DOHH2 (cell line): ENCODE results near the gene POLR3GL.

Experiments
- H3F3A ChIP-seq: fragments of 200-600 bp; sonication (generic), shearing (Covaris generic); 2 replicates; pipeline ENCODE4 v1.6.0; 2016; ENCODE audit warnings: antibody characterized with exemption, mild to moderate bottlenecking; ENCODE audit not compliant: control insufficient read depth, insufficient read depth
- H3K27ac ChIP-seq: fragments of 200-600 bp; sonication (generic); 2 replicates; pipeline ENCODE4 v1.5.1; 2014; ENCODE audit warnings: low read depth, mild to moderate bottlenecking, low read length, moderate library complexity
- H3K27me3 ChIP-seq: fragments of 200-600 bp; sonication (generic); 2 replicates; pipeline ENCODE4 v1.6.1; 2014; ENCODE audit warnings: mild to moderate bottlenecking, low read length, mixed read lengths; ENCODE audit not compliant: control insufficient read depth
- H3K36me3 ChIP-seq: fragments of 200-600 bp; sonication (generic); 2 replicates; pipeline ENCODE4 v1.6.1; 2014; ENCODE audit warnings: mild to moderate bottlenecking, low read length, moderate library complexity, mixed read lengths; ENCODE audit not compliant: control insufficient read depth
- H3K4me1 ChIP-seq: fragments of 200-600 bp; sonication (generic); 2 replicates; pipeline ENCODE4 v1.6.1; 2014; ENCODE audit warnings: mild to moderate bottlenecking, low read length, mixed read lengths; ENCODE audit not compliant: control insufficient read depth
- H3K4me2 ChIP-seq: fragments of 200-600 bp; sonication (generic); 2 replicates; pipeline ENCODE4 v1.6.0; 2014; ENCODE audit warnings: mild to moderate bottlenecking, low read length, moderate library complexity
- H3K4me3 ChIP-seq: fragments of 200-600 bp; sonication (generic); 2 replicates; pipeline ENCODE4 v1.5.1; 2014; ENCODE audit warnings: mild to moderate bottlenecking, low read length, mixed read lengths
- H3K79me2 ChIP-seq: fragments of 200-600 bp; sonication (generic); 2 replicates; pipeline ENCODE4 v1.6.1; 2014; ENCODE audit warnings: mild to moderate bottlenecking, low read length, mixed read lengths; ENCODE audit not compliant: control insufficient read depth
- H3K9me2 ChIP-seq: fragments of 200-600 bp; sonication (generic); replicated peaks from 2 replicates; pipeline ENCODE4 v1.6.1; 2014; ENCODE audit warnings: mild to moderate bottlenecking, low read length, mixed read lengths; ENCODE audit not compliant: control insufficient read depth
- H3K9me3 ChIP-seq: fragments of 200-600 bp; sonication (generic); 2 replicates; pipeline ENCODE4 v1.6.1; 2014; ENCODE audit warnings: antibody characterized with exemption, low read length, mixed read lengths; ENCODE audit not compliant: control insufficient read depth, insufficient read depth
- H4K20me1 ChIP-seq: fragments of 200-600 bp; sonication (generic); 2 replicates; pipeline ENCODE4 v1.6.0; 2014; ENCODE audit warnings: low read depth, mild to moderate bottlenecking, antibody characterized with exemption, low read length, moderate library complexity; ENCODE audit not compliant: control insufficient read depth, insufficient read depth
- CTCF ChIP-seq: fragments of 200-600 bp; sonication (generic); IDR thresholded peaks from one replicate; pipeline ENCODE4 v1.5.1; 2014; ENCODE audit warnings: antibody characterized with exemption, mild to moderate bottlenecking, low read depth, low read length; ENCODE audit not compliant: poor library complexity, severe bottlenecking
- EZH2phosphoT487 ChIP-seq: fragments of 200-600 bp; sonication (generic); IDR thresholded peaks from 2 replicates; pipeline ENCODE4 v1.6.1; 2017; ENCODE audit warnings: borderline replicate concordance, mild to moderate bottlenecking, antibody characterized with exemption, low read length, moderate library complexity, mixed read lengths

The POLR3GL gene

GRCh38 chr1:145992502-145992936, 28.0 kb downstream of the POLR3GL start:
- Histone ChIP-seq H3F3A (peaks cover 61% of the 10 kb centered on the region), H3K4me1 (peaks cover 51% of the 10 kb centered on the region), H3K79me2 (peaks cover 32% of the 10 kb centered on the region), H4K20me1 (peaks cover 22% of the 10 kb centered on the region), H3K4me3 (no peak overlapping the region), H3K27me3 (no peaks in the 10 kb centered on the region), H3K9me2 (no peaks in the 10 kb centered on the region), H3K4me2 (peak overlapping the region; percentile 79; the same call in 1 of the 2 replicates), H3K27ac (no peak overlapping the region), H3K36me3 (peaks cover 43% of the 10 kb centered on the region), H3K9me3 (no peaks in the 10 kb centered on the region)
- TF ChIP-seq CTCF (no peak), EZH2phosphoT487 (no peak)

- Histone ChIP-seq H4K20me1 (peaks cover 22% of the 10 kb centered on the region), H3K4me3 (peak overlapping the region; percentile 91; the same call in 1 of the 2 replicates)
Measured at GRCh38 chr1:145992958-145993617, 28.6 kb downstream of the POLR3GL start.

GRCh38 chr1:145993618-145994390, 29.3 kb downstream of the POLR3GL start:
- H4K20me1 ChIP-seq = peaks cover 22% of the 10 kb centered on the region
- H3F3A ChIP-seq = peaks cover 67% of the 10 kb centered on the region
- no peak overlapping the region for H3K27ac ChIP-seq

More at GRCh38 chr1:145992958-145993617, 28.6 kb downstream of the POLR3GL start:
- Histone ChIP-seq H3K27ac (no peak overlapping the region), H3F3A (peaks cover 66% of the 10 kb centered on the region), H3K4me2 (peak overlapping the region; percentile 79), H3K36me3 (peaks cover 43% of the 10 kb centered on the region), H3K9me2 (no peaks in the 10 kb centered on the region), H3K9me3 (no peaks in the 10 kb centered on the region), H3K4me1 (peaks cover 51% of the 10 kb centered on the region), H3K27me3 (no peaks in the 10 kb centered on the region), H3K79me2 (peaks cover 32% of the 10 kb centered on the region)
- TF ChIP-seq CTCF (no peak), EZH2phosphoT487 (no peak)

More at GRCh38 chr1:145993618-145994390, 29.3 kb downstream of the POLR3GL start:
- Histone ChIP-seq H3K4me1 (peaks cover 51% of the 10 kb centered on the region), H3K4me3 (peak overlapping the region; percentile 91), H3K9me3 (no peaks in the 10 kb centered on the region), H3K9me2 (no peaks in the 10 kb centered on the region), H3K79me2 (peaks cover 32% of the 10 kb centered on the region), H3K36me3 (peaks cover 43% of the 10 kb centered on the region), H3K4me2 (peak overlapping the region; percentile 79), H3K27me3 (no peaks in the 10 kb centered on the region)
- TF ChIP-seq CTCF (no peak), EZH2phosphoT487 (no peak)
